H54 (cell line): ENCODE data around the gene PRDM7.
"Not testable (repeated sequence)": the region's sequence is repeated elsewhere in the genome, so short reads cannot be mapped to it uniquely, and the experiment has no call there.

Experiments
- DNase-seq: peaks from one replicate; pipeline ENCODE4 v3.0.0; 2011; ENCODE audit warnings: low spot score, mixed read lengths; ENCODE audit not compliant: insufficient read length
- FAIRE-seq: peaks from 3 replicates; lab custom pipeline; 2011; peaks lifted over from hg19 to GRCh38; lab: Jason Lieb, UNC
- POLR2A ChIP-seq: IDR thresholded peaks from 2 replicates; pipeline ENCODE4 v1.6.1; 2011; ENCODE audit warnings: low read depth, mild to moderate bottlenecking, low read length

The PRDM7 gene

DNA sequence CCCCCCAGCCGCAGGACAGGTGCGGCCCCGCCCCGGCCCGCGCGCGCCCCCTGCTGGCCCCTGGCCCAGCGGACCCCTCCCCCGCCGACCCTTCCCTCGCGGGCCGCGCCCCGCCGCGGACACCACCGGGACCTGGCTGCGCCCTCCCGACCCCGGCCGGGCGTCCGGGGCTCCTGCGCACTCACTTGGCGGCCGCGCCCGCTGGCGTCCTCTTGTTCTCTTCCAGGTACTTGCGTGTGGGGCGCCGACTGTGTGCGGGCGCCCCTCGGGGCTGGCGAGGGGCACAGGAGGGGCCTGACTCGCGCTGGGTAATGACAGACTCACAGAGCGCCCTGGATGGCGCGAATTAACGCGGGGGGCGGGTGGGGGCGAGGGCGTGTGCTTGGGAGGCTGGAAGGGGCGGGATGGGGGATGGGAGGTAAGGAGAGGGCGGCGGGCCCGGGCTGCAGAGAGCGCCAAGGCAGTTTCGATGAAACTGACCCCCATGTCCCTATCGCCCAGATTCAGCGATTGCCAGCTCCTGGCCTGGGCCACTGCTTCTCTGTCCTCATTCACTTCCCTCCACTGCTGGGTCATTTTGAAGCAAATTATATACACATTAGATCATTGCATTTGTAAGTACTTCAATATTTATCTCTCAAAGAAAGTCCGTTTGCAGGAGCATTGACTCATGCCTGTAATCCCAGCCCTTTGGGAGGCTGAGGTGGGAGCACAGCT is 57.4 kb downstream of the PRDM7 start:
- peak; percentile 40 for DNase-seq
- TF ChIP-seq POLR2A, result no peak
- FAIRE-seq, result no peak

DNA sequence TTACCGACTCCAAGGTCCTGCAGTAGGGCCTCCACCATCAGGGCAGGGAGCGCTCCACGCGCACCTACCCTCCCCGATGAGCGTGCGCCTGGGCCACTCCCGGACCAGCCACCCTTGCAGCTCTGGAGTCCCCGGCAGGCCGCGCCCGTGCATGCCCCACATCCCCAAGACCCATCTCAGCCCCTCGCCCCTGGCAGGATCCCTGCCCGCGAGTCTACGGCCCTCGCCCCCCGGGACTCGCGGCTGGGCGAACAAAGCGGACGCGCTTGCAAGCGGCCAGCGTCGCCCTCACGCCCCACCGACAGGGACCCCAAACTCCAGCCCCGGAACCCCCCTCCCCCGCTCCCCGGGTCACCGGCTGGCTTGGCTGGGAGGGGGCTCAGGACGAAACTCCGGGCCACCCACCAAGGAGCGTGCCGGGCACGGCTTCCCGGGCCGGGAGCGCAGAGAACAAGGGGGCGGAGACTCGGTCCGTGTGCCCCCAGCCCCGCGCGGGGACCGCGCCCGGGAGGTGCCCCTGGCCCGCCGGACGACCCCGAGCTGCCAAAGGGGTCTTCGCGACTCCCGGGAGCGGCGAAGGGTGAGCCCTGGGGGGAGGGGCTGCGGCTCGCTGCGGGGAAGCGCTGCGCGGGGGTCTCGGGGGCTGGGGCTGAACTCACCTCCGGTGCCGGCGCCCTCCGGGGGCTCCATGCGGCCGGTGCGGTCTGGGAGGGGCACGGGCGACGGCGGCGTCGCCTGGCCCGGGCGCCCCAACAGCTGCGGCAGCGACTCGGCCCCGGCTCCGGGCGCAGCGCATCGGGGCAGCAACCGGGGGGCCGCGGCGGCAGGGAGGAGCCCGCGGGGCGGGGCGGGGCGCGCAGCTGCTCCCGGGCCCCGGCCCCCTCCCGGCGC is 58.2 kb downstream of the PRDM7 start, which contains the start of gene DBNDD1:
Gene DBNDD1, minus strand, starts transcription at position 805 of the 891 bp plus-strand sequence. Its CDS starts 115 bp downstream, at position 690.
- no peak for FAIRE-seq
- TF ChIP-seq POLR2A, result no peak
- no peak for DNase-seq

DNA sequence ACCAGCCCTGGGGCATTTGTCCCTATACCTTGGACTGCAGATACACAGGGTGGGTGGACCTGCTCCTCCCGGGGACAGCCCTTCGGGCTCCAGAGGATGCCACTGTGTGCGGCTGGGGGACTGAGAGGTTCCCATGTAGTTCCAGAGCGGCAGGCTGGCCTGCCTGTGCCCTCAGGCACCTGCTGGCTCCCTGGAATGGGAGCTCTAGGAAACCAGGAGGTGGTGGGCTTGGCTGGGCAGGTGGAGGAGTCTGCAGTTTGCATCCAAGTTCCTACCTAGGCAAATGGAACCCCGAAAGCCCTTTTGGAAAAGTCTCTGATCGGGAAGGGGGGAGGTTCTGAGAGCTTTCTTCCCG is 58.9 kb downstream of the PRDM7 start:
- FAIRE-seq (no peak), DNase-seq (no peak)
- no peak for TF ChIP-seq POLR2A

DNA sequence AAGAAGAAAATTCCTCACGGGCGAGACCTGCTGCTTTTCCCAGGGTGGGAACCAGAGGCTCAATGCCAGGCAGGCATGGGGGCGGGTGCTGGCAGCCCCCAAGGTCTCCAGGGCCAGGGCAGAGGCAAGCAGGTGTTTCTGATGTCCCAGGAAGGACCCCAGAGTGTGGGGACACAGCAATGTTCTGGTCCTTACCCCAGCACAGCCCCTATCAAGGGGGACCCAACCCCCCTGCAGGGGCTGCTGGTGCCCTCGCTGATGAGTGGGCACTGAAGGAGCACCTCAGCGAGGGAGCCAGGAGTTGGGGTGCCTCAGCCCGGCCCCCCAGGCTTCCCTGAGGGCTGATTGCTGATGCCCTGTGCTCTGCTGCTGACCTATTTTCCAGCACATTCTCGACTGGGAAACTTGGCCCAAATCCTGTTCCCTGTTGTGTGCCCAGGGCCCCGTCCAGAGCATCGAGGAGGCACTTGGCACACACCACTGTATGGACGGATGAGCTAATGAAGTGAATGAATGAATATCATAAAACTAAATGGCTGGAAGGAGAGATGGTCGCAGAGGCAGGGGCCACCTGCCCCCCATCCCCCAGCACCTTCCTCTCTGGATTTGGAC is 60.7 kb downstream of the PRDM7 start:
- DNase-seq, result no peak
- no peak for FAIRE-seq
- TF ChIP-seq POLR2A, result no peak

DNA sequence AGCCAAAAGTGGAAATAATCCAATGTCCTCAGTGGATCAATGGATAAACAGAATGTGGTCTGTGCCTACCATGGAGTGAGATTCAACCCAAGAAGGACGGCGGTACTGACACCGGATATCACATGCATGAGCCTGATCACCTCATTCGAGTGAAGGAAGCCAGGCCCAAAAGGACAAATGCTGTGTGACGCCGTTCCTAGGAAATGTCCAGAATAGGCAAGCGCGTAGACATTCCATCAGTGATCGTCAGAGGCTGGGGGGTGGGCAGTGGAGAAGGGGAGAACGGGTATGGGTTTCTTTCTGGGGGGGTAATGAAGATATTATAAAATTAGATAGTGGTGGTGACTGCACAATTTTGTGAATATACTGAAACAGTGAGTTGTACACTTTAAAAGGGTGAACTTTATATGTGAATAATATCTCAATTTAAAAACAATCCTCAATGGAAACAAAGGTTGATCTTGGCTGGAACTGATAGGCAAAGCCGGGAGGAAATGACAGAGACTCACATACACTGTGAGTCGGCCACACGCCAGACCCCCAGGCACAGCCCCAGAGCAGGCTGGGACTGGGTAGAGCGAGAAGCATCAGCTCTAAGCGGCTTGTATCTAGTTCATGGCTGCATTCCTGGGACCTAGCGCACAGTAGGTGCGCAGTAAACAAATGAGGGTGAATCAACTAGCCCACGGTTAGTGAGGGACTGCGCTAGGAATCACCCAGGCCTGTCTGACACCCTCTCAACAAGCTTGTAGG is 61.4 kb downstream of the PRDM7 start:
- FAIRE-seq (no peak), DNase-seq (no peak)
- no peak for TF ChIP-seq POLR2A

DNA sequence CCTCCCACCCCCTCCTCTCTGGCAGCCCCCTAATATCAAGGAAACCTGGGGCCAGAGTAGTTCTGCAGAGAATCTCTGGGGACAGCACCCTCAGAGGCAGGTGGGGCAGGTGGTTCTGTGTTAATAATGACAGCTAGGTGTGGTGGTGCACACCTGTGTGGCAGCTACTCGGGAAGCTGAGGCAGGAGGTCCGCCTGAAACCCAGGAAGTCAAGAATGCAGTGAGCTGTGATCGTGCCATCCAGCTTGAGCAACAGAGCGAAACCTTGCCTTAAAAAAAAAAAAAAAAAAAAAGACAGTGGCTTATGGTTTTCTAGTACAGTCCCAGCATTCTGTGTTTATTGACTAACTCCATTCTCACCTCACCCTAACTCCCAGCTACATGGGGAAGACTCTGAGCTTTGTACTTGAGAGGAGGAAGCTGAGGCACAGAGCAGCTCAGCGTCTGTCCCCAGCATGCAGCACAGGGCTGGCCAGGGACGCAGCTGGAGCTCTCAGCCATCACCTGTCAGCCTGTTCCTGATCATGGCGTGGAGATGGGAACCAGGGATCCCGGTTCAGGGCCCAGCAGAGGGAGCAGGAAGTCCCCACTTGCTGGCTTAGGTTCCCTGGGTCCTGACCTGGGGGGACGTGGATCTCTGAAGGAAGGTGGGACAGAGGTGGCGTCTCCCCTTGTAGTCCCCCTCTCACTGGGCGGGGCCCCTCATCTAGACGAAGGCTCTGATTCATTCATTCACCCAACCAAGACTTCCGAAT is 64.0 kb downstream of the PRDM7 start:
- FAIRE-seq, result no peak
- no peak for TF ChIP-seq POLR2A
- no peak for DNase-seq

DNA sequence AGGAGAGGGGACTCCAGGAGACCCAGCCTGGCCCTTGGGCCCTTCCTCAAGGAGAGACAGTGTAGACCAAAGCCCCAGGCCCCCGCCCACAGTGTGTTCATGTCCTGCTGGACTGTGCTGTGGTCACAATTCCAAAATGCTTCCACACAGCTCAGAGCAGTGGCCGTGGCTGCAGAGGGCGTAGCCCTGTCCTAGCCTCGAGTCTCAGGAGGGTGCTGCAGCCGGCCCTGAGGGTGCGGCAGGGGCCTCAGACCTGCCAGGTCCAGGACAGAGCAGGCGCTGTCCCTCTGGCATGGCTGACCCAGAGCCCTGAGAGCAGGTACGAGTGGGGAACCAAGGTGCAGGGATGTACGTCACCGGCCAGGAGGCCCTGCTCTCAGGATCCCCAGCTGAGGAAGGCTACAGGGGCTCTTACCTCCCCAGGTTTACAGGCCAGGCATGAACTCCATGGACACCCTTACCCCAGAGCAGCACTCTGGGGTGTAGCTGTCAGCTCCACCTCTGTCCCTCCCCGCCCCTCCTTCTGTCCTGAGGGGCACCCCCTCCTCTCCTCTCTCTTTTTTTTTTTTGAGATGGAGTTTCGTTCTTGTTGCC is 65.1 kb downstream of the PRDM7 start:
- DNase-seq (no peak), FAIRE-seq (no peak)
- no peak for TF ChIP-seq POLR2A

DNA sequence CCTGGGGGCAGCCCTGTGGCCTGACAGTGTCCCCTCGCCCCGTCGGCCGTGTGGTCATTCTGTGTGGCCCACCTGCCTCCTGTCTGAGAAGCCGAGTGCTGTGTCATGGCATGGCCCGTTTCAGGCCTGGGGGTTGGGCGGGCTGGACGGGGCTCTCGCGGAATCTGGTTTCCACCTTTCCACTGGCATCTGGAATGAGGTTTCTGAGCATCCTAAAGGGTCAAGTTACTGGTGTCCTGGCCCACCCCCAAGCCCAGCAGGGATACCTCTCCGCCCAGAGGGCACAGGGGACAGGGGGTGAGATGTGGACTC is 65.7 kb downstream of the PRDM7 start:
- no peak for TF ChIP-seq POLR2A
- FAIRE-seq, result no peak
- no peak for DNase-seq

DNA sequence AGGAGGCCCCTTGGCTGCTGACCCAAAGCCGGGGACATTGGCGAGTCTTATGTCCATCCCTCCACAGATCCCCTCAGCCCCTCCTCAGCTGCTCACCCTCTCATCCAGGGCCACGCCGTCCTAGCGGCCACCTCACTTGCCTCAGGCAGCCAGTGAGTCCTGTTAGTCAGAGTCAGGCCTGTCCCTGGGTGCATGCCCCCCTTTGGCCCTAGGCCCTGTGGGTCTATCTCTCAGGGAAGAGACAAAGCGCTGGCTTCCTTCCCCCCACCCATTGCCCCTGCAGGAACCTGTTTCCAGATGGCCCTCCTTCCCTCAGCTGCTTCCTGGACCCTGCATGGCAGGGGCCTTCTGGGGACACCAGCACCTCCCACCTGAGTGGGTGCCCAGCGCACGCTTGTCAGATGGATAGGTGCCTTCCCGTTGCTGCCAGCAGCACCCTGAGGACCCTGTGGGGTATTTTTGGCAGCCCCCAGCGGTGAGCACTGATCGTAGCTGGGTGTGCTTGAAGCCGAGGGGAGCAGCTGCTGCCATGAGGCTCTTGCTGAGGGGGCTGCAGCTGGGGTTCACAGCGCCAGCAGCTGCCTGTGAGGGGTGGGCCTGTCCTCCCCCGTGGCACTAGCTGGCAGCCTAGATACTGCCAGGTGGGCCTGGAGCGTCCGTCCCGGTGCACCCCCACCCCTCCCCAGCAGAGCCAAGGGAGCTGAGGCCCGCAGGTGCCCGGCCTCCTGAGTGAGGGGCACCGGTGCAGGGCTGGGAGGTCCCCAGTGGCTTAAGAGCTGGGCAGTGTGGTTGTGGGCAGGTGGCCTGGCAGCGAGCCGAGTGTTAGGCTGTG is 66.2 kb downstream of the PRDM7 start:
- TF ChIP-seq POLR2A, result no peak
- no peak for FAIRE-seq
- DNase-seq, result no peak

DNA sequence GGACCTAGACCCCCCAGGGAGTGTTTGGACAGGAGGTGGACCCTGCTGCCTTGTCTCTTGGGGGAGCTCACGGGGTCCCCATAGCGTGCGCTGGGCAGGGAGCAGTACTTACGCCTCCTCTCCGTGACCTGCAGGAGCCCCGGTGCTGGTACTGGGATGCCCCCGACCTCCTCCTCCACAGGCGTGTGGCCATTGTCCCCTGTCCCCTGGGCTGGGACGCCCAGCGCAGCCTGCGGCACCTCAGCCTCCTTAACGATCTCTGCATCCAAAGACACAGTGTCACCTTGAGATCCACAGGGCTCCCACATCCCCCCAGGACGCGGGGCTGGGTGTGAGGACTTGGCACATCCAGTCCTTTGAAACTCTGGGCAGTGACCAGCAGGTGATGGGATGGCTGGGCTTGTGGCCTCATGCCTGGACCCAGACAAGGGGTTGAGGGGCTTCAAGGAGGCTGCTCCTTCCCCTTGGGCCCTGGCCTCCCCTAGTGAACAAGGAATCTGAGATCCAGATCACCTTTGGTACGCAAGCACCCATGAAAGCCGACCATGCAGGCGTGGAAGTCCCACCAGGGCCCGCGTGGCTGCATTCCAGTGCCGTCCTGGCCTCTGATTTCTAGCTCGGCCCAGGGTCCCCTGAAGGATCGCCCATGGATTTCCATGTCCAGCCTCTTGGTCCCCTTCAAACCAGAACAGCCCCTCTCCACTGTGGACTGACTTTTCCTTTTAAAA is 67.8 kb downstream of the PRDM7 start:
- DNase-seq, result no peak
- no peak for FAIRE-seq
- no peak for TF ChIP-seq POLR2A

DNA sequence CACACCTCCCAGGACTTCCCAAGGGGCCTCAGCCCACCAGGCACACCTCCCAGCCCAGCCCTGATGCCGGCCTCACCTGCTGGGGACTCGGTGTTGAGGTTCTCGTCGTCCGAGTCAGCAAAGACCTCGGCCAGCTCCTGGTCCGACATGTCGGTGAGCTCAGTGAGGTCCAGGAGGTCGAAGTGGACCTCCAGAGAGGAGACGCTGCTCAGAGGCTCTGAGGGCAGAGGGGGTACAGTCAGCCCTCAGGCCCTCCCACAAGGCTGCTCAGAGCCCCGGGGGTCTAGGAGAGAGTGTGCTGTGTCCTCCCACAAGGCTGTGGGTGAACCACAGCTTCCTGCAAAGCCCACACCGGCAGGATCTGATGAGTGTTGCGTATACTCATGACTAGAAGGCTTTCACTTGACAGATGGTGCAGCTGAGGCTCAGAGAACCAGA is 68.4 kb downstream of the PRDM7 start:
- FAIRE-seq (no peak), DNase-seq (no peak)
- TF ChIP-seq POLR2A, result no peak

DNA sequence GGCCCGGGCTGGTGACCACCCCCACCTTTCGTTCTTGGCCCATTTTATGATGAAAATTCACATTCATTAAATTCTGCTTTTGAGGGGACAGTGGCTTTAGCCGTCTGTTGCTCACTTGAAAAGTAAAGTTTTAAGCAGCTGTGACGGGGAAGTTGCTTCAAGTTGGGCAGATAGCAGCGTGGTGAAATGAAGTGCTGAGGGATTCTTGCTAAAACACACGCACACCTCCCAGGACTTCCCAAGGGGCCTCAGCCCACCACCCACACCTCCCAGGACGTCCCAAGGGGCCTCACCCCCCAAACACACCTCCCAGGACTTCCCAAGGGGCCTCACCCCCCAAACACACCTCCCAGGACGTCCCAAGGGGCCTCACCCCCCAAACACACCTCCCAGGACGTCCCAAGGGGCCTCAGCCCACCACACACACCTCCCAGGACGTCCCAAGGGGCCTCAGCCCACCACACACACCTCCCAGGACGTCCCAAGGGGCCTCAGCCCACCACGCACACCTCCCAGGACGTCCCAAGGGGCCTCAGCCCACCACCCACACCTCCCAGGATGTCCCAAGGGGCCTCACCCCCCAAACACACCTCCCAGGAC is 69.4 kb downstream of the PRDM7 start:
- not testable (repeated sequence) for FAIRE-seq, DNase-seq
